ENCODE data around the gene TC2N.
"Not testable (repeated sequence)": the region's sequence is repeated elsewhere in the genome, so short reads cannot be mapped to it uniquely, and the experiment has no call there.

Gene TC2N

DNA sequence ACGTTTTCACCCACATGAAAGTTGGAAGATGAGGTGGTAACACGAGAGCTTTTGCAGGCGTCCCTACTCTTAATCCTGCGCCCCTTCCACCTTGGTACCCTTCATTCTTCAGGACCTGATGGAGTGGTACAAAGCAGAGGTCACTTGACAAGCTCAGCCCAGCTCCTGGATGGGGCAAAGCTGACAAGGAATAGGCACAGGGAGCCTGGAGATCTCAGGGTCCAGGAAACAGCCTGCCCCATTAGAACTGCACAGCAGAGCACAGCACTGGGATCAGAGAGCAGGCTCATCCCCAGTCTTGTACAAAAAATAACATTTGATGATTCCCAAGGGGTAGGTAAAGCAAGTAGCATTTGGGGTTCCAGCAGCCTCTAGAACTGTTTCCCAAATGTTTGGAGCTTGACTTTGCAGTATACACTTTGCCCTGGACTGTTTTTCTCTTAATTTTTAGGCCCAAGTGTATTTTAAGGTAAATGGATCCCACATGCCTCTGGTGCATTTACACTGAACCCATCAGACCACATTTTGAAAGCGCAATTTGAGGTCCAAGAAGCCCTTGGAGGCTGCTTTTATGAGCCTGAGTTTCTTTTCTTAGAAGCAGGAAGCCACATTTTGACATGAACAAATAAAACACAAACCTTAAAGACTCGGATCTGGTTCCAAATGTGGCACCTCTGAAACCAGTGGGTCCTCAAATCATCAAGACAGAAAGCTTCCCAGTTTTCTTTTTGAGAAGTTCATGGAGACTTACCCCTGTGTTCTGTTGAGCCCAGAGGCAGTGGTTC is 633 bp downstream of the TC2N start:
- DNase-seq: no peak

DNA sequence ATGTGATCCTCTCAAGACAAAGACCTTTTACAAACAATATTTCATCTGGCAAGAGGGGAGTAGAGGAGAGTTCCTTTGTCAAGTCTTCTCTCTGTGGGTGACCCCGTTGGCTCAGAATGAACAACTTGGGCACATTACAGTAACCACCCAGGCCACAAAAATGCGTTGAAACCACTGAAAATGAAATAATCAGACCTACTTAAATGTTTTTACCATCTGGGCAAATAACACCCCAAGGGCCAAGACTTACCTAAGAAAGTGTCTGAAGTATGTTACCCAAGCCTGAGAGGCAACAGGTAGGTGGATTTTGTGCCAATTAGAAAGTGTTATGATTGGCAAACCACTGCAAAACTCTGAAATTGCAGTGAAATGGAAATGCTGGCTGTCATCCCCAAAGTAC is 1.3 kb downstream of the TC2N start:
- DNase-seq: no peak

DNA sequence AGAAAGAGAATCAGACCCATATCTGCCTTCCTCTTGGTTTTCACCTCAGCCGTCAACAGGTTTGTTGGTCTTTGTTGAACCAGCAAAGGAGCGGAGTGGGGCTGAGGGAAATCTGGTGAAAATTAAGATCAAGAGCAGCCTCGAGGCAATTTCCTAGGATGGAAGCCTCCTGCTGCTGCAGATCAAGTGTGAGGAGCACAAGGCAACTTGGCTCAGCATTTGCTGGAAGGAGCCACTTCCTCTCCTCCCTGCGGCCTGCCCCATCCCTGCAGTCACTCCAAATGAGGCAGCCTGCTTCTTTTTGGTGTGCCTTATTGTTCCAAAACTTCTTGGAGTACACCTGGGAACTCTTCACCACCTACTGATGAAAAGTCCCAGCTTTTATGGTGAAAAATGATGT is 4.9 kb downstream of the TC2N start:
- DNase-seq: no peak

DNA sequence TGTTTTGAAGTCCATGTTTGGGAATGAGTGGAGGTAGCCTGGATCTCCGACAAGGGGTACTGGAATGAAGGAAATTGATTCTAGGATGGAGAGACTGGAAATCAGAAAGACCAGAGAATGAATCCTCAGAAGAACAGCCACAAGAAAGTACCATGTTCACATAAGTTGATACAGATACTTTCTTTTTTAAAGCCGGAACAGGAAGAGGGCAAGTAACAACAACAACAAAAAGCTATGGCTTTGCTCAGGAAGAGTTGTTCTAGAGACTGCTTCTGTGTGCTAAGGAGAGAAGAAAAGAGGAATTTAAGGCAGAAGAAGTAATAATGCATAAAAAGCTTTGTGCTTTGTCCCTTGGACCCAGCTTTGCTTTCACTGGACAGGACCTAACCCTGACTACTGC is 6.2 kb downstream of the TC2N start:
- no peak for DNase-seq

DNA sequence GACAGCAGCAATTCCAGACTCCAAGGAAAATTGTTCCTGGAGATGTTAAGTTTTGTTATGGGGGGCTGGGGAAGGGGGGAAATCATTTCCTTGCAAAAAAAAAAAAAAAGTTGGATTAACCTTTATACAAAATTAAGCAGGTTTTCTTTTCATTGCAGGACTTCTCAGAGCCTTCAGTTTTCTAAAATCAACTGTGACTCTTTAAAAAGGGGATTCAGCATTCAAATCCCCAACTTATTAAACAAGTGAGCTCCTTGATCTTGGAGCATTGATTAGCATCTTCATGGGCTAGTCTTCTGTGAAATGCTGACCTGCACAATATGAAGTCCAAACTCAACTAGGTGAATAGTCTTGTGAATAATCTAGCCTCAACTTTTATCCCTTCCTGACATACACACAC is 7.1 kb downstream of the TC2N start:
- no peak for DNase-seq

DNA sequence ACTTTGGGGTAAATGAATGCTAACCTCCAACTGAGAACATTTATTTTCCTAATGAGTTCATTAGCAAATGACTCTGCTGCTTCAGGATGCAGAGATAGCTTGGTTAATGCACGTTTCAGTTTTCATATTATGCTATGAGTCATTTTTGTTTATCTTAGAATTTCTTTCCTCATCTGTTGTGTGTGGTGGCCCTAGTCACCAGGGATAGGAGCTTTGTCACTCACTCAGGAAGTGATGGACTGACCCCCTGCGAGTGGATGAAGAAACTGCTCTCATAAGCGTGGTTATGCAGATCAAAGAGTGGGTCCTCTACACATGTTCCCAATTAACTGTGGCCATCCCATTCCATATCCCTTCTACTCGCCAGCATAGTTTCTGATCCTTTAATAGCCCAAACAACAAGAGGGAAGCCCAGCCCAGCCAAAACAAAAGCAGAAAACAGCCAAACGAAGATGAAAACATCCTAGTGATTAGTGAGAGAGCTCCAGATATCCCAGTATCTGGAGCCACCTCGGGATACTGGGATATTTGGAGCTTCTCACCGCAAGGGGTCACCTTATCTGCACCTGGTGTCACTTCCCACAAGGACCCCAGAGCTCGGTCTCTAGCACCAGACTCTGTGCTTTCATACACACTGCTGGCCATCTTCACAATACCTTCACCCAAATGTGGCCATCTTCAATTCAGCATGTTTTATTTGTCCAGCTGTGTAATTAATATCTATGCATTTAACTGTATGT is 8.6 kb downstream of the TC2N start:
- no peak for DNase-seq

DNA sequence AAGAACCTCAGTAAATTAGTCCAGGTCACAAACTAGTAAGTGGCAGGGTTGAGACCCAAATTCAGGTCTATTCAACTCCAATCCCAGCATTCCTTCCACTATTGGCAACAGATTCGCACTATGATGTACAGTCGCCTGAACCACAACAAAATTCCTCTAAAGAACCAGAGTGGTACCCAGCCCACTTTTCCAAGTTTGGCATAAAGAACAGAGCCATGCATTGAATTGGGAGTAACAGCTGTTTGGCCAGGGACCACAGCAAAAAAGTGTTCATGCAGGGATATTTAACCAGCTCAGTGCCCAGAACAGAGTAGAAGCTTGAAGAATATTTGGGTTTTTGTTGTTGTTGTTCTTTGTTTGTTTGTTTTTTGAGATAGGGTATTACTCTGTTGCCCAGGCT is 9.7 kb downstream of the TC2N start:
- no peak for DNase-seq

DNA sequence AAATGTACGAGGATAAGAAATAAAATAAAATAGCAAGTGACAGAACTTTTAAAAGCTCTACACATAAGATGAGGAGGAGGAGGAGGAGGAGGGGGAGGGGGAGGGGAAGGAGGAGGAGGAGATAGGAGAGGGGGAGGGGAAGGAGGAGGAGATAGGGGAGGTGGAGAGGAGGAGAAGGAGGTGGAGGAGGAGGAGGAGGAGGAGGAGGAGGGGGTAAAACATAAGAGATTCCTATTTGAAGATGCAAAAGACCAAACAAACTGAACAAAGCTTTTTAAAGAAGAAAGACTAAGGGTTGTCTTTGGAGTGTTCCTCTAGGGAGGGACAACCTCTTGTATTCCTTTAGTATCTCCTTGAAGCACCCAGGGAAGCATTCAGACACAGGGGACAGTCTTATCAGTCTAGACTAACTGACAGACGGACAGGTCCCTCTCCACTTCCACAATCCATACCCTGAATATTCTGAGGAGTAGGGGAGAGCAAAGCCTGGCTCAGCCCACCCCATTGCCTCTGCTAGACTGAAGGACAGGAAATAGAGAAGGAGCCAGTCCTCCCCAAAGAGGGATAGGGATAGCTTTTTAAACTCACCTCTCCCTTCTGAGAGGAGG is 12.9 kb downstream of the TC2N start:
- DNase-seq: no peak

DNA sequence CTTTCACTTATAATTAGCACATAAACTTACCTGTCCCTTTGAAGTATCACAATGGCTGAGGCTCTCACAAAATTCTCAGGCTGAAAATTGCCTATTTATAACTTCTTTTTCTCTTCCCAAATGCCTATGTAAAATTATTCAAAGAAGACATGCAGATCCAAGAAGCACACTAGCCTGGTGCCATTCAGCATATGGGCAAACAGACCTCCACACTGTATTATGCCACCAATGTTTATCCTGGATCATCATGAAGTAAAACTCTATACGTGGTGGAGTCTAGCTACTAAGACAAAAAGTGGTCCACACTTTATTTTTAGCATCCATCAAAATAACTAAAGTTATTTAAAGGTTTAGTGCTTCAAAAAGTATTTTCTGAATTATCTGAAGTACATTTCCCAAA is 15.8 kb downstream of the TC2N start:
- no peak for DNase-seq

DNA sequence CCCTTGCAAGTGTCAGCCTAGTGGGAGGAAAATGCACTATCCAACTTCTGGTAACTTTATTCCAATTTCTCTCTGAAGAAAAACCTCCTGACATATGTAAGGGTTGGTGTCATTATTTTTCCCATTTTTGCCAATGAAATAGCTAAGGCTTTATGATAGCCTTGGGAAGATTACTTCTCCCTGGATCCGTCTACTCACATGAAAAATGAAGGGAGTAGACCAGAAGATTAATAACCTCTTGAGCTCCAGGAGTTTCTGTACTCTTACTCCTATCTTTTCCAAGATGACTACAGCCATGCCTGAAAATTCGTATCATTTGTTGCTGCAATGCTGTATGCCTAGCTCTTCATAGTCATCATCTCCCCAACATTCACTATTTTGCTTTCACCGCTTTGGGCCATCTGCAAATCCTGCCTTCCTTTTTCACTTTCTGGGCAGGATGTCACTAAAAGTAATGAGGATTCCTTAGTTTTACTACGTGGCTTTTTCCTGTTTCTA is 18.8 kb downstream of the TC2N start:
- DNase-seq: no peak

DNA sequence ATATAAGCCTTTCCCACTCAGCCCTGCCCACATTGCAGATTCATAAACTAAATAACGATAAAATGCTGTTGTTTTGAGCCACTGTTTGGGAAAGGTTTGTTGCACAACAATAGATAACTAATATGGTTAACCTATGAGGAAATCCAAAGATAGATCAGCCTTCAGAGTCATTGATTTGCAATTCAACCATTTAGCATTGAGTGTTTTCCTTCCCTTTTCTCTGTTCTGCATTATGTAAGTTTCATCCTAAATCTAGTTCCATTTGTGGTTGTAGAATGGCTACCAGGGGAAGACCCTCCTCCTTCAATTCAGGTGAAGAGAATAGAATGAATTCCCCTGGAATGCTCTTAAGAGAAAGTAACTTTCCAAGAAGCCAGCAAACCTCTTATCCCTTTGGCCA is 19.6 kb downstream of the TC2N start:
- DNase-seq: no peak

DNA sequence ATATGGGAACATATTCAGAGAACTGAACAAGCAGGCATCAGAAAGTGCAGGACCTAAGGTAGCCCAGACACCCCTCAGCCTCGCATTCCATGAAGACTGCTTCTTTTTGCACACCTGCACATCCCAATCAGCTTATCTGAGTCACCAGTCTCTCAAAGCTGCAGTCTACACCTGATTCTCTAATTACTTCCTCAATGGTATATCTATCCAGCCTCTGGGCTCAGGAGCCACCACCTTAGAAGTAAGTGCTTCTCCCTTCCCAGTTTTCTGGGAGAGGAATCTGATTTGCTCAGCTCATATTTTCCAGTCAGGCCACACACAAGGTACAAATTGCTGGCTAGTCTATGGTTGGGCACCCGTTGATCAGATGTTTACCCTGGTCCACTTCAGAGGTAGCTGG is 21.7 kb downstream of the TC2N start:
- DNase-seq: no peak

DNA sequence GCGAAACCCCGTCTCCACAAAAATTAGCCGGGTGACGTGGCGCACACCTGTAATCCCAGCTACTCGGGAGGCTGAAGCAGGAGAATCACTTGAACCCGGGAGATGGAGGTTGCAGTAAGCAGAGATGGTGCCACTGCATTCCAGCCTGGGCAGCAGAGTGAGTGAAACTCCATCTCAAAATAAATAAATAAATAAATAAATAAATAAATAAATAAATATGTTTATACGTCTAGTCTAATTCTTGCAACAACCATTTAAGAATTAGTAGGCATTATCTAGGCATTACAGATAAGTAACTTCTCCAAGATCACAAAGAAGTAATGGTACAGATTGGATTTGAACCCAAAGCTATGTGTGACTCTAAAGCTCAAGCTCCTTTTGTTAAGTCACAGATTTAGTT is 22.3 kb downstream of the TC2N start:
- DNase-seq: not testable (repeated sequence)

DNA sequence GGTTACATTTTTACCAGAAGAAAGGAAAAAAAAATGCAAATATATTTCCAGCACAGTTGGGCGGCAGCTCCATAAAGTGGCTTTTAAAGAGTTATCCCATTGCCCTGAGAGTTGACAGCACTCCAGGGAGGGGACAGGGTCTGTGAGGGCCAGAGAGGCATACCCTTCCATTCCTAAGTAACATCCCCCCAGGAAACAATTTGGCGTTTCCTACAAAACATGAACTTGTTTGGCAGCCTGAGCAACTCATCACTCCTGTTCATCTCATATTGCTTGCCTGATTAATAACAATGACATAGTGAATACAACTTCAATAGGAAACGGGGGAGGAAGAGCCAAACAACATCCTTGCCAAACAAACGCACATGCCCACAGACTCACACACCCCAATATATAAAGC is 23.3 kb downstream of the TC2N start:
- no peak for DNase-seq

DNA sequence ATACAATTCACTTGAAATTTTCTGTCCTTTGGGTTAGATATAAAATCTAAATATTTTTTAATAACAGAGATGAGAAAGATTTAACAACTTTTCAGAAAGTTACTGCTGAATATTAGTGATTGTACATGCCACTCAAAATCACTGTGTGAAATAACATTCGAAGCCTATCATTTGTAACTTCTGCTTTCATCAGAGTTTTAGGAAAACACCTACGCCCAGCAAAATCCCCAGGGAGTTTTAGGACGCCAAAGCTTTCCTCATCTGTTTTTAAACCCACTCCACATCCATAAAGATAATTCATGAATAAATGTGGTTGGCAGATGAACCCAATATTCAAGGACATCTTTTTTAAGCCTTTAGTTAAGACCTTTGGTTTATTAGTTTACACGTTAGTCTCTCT is 23.9 kb downstream of the TC2N start:
- no peak for DNase-seq

DNA sequence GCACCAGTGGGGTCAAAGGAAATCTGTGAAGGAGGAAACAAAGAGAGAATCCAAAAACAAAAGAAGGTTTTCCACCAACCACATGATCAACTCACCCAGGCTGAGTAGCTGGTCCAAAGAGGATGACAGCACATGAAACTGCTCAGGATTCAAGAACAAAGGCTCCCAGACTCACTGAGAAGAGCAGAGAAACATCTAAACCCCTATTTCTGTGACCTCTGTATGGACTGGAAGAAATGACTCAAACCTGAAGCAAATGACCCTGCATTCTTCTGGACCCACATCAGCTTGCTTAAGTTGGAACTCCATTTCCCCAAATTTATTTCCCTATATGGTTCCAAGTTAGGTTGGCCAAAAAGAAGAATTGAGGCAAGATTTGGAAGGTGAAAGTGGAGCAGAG is 26.3 kb downstream of the TC2N start:
- DNase-seq: no peak

DNA sequence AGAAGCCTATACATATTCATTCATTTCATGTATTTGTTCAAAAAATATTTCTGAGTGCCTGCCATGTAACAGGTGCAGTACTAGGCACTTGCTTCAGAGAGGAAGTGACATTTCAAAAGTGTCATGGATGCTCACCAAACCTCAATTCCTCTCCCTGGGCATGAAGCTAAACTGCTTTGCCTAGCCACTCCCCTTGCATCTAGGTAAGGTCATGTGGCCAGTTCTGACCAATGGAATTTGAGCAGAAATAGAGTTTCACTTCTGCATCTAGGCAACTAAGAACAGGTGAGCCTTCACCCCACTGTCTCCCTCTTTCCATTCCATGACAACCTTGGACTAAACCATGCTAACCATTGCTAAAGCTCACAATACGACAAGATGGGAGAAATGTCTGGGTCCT is 27.6 kb downstream of the TC2N start:
- no peak for DNase-seq

DNA sequence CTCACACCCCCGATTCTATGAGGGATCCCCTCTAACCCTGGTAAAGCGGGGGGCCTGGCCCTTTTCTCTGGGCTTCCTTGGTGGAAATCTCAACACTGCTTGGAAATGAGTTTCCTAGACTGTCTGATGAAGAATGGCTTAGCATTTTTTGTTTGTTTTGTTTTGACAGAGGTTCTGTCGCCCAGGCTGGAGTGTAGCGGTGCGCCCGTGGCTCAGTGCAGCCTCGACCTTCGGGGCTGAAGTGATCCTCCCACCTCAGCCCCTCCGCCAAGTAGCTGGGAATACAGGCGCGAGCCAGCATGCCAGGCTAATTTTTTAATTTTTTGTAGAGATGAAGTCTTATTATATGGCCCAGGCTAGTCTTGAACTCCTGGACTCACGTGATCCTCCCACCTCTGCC is 30.3 kb downstream of the TC2N start:
- no peak for DNase-seq

DNA sequence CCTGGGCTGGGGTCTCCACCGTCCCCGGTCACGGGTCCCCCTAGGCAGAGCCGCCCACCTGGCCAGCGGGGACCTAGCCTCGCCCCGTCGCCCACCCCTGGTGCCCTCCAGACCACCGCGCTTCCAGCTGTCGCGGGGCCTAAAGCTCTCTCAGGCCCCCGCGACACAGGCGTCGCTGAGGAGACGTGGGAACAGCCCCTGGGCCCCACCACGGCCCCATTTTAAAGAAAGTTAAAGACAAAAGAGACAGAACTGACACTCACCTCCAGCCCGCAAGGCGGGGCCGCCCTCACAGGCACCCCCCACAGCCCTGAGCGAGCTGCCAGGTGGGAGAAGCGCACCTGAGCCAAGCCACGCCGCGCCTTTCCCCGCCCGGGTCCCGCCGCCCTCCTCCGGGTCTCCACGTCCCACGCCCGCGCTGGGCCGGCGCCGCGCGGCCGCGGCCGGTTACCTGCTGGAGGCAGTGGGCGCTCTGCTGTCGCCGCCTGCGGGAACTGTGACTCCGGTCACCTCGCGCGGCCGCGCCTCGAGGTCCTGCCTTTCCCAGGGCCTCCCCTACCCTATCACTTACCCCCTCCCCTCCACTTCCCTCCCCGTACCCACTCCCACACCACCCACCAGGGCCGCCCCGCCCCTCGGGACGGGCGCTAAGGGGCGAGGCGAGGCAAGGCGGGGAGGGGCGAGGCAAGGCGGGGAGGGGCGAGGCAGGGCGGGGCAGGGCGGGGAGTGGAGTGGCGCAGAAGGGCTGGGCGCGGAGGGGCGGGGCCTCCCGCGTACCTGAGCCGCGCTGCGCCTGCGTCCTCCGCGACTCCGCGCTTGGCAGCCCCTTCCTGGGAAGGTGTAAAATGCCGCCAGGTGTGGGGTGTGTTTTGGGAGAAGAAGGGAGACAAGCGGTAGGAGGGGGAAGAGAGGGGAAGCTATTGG is 31.2 kb downstream of the TC2N start:
- DNase-seq: peak; percentile 91

DNA sequence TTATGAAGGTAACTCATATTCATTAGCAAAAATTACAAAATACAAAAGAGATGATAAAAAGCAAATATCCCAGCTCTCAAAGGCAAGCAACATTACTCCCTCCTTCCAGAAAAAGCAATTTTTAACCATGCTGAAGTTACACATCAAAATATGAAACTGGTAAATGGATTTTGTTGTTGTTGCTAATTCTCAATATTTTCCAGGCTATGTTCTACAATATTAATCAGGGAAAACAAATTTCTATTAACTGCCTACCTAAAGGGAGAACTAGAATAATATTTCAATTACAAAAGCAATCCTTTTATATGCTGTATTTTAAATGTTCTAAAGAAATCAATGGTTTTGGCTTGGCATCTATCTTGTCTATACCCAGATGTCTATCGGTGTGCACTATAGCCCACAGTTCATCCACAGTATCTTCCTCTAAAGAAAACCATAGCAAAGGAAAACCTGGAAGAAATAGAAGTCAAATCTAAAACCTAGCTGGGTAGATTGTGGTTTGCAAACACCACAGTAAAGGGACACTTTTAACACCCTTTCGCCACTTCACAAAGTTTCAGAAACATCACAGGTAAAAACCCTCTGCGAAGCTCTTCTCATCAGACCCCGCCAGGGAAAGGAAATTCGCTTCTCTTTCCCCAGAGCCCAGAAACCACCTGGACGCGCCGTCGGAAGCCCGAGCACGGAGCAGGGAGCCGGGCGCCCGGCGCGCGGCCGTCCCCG is 32.0 kb downstream of the TC2N start:
- DNase-seq: peak; percentile 54

DNA sequence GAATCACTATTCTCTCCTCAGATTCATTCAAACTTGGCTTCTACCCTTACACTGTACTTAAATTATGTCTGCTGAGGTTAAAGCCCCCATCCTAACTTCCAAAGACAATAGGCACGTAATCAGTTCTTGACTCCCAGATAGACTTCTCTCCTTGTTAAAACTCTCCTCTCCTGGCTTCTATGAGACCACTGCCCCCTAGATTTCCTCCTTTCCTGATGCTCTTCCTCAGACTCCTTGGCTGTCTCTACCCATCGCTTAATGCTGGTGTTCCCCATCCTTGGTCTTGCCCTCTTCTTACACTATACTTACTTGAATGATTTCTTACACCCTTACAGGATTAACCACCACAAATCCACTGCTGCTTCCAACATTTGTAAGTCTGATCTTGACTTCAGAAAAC is 32.8 kb downstream of the TC2N start:
- no peak for DNase-seq

DNA sequence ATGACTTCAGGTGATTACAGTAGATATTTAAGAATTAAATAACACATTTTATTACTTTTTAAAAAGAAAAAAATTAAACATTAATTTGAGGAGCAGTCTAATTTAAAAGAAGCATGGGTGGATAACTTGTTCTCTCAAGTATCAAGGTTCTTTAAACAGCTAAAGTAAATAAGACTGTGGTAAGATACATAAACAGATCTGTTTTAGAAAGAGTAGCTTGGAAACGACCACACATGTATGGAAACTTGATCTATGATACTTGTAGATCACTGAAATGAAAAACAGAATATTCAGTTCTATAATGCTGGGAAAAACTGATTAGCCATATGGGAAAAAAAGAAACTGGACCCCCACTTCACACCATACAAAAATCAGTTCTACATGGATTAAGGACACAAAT is 36.0 kb downstream of the TC2N start:
- no peak for DNase-seq

Measured in NCI-H345 (cell line).